ENCODE data around the gene ATG2B.

DNA sequence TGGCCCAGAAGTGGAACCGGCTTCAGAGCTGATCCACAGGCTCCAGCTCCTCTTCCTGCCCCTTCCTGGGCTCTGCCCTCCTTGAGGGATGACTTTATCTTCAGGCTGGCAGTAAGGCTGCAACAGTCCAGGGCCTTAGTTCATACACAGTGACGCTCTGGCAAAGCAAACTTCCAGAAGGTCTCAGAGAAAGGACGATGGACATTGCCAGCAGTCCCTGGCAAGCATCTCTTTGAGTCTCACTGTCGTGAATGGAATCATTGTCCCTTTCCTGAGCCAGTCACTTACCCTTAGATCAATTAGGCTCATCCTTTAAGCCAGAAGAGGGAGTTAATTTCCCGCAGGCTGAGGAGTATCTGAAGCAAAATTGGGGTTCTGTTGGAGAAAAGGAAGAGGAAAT lies 37.4 kb upstream of the ATG2B start:
- TF ChIP-seq JUNB (CRISPR knock-in tag; conservative IDR thresholded peaks at IDR 0.05) (no peak), POLR2AphosphoS5 (IDR thresholded peaks at IDR 0.05; ENCODE audit: control insufficient read depth, insufficient read depth, low read depth, low read length) (no peak), ZFP36 (IDR thresholded peaks at IDR 0.05; ENCODE audit: low read depth, low read length, partially characterized antibody) (no peak), BHLHE40 (IDR thresholded peaks at IDR 0.05; ENCODE audit: low read length) (no peak), TCF7L2 (IDR thresholded peaks at IDR 0.05; ENCODE audit: low read depth, low read length) (no peak), WHSC1 (IDR thresholded peaks at IDR 0.05; ENCODE audit: low read length) (no peak)
- TF ChIP-seq, protein P1, sequence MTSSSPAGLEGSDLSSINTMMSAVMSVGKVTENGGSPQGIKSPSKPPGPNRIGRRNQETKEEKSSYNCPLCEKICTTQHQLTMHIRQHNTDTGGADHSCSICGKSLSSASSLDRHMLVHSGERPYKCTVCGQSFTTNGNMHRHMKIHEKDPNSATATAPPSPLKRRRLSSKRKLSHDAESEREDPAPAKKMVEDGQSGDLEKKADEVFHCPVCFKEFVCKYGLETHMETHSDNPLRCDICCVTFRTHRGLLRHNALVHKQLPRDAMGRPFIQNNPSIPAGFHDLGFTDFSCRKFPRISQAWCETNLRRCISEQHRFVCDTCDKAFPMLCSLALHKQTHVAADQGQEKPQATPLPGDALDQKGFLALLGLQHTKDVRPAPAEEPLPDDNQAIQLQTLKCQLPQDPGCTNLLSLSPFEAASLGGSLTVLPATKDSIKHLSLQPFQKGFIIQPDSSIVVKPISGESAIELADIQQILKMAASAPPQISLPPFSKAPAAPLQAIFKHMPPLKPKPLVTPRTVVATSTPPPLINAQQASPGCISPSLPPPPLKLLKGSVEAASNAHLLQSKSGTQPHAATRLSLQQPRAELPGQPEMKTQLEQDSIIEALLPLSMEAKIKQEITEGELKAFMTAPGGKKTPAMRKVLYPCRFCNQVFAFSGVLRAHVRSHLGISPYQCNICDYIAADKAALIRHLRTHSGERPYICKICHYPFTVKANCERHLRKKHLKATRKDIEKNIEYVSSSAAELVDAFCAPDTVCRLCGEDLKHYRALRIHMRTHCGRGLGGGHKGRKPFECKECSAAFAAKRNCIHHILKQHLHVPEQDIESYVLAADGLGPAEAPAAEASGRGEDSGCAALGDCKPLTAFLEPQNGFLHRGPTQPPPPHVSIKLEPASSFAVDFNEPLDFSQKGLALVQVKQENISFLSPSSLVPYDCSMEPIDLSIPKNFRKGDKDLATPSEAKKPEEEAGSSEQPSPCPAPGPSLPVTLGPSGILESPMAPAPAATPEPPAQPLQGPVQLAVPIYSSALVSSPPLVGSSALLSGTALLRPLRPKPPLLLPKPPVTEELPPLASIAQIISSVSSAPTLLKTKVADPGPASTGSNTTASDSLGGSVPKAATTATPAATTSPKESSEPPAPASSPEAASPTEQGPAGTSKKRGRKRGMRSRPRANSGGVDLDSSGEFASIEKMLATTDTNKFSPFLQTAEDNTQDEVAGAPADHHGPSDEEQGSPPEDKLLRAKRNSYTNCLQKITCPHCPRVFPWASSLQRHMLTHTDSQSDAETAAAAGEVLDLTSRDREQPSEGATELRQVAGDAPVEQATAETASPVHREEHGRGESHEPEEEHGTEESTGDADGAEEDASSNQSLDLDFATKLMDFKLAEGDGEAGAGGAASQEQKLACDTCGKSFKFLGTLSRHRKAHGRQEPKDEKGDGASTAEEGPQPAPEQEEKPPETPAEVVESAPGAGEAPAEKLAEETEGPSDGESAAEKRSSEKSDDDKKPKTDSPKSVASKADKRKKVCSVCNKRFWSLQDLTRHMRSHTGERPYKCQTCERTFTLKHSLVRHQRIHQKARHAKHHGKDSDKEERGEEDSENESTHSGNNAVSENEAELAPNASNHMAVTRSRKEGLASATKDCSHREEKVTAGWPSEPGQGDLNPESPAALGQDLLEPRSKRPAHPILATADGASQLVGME (CRISPR knock-in tag; IDR thresholded peaks at IDR 0.05): no peak
- TF ChIP-seq, protein P2, sequence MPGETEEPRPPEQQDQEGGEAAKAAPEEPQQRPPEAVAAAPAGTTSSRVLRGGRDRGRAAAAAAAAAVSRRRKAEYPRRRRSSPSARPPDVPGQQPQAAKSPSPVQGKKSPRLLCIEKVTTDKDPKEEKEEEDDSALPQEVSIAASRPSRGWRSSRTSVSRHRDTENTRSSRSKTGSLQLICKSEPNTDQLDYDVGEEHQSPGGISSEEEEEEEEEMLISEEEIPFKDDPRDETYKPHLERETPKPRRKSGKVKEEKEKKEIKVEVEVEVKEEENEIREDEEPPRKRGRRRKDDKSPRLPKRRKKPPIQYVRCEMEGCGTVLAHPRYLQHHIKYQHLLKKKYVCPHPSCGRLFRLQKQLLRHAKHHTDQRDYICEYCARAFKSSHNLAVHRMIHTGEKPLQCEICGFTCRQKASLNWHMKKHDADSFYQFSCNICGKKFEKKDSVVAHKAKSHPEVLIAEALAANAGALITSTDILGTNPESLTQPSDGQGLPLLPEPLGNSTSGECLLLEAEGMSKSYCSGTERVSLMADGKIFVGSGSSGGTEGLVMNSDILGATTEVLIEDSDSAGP (CRISPR knock-in tag; IDR thresholded peaks at IDR 0.05): no peak
- TF ChIP-seq, protein P3, sequence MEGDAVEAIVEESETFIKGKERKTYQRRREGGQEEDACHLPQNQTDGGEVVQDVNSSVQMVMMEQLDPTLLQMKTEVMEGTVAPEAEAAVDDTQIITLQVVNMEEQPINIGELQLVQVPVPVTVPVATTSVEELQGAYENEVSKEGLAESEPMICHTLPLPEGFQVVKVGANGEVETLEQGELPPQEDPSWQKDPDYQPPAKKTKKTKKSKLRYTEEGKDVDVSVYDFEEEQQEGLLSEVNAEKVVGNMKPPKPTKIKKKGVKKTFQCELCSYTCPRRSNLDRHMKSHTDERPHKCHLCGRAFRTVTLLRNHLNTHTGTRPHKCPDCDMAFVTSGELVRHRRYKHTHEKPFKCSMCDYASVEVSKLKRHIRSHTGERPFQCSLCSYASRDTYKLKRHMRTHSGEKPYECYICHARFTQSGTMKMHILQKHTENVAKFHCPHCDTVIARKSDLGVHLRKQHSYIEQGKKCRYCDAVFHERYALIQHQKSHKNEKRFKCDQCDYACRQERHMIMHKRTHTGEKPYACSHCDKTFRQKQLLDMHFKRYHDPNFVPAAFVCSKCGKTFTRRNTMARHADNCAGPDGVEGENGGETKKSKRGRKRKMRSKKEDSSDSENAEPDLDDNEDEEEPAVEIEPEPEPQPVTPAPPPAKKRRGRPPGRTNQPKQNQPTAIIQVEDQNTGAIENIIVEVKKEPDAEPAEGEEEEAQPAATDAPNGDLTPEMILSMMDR (IDR thresholded peaks at IDR 0.05 in 2 of 3, conservative IDR thresholded peaks at IDR 0.05 in 1 of 3; ENCODE audit: insufficient read depth in 2 of 3, low read depth in 1 of 3, low read length in 3 of 3): no peak
